HG03135 (cell line): Measurements from ENCODE around the gene NFIB.

ENCODE experiments used
- ATAC-seq: cut with Tn5 transposase; IDR thresholded peaks from one replicate; pipeline ENCODE4 v1.9.1; 2021; ENCODE audit warnings: mild to moderate bottlenecking, moderate library complexity; ENCODE audit not compliant: unreplicated experiment

NFIB gene

GRCh38 chr9:14218253-14218652 lies 95.7 kb downstream of the NFIB start:
- no peak for ATAC-seq

GRCh38 chr9:14216612-14217194 lies 97.2 kb downstream of the NFIB start:
- no peak for ATAC-seq

DNA sequence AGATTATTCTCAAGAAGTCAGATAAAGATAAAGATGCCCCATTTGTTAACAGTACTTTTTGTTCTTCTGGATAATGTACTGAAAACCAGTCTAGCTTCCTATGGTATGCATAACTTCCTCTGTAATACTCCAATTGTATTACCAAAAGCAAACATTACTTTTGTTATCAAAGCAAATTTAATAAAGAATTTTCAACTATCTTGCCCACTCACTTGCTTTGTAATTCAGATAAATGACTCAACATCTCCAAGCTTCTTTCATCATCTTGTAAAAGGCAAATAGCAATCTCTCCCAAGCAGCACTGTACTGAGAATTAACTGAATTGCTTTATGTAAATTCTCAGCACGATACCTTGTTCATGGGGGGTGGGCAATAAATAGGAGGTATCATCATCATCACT lies 98.3 kb downstream of the NFIB start:
- ATAC-seq: no peak

GRCh38 chr9:14214693-14215092 lies 99.2 kb downstream of the NFIB start:
- no peak for ATAC-seq

- no peak for ATAC-seq
These were observed 99.8 kb downstream of the NFIB start for GRCh38 chr9:14214065-14214684.

DNA sequence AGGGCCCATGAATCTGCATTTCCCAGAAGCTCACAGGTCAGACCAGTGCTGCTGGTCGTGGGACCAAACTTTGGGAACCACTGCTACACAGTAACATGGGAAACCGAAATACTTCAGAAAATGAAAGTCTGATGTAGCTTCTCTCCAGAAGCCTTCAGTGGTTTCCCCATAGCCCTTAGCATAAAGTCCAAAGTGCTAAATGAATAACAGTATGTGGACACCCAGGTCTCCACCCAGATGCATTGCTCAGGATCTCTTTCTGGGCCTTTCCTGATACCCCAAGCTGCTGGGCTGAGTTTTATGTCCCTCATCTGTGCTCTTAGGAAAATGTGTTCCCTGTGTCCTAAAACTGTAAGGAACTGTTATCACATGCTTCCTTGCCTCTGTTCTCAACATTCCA lies 100.4 kb downstream of the NFIB start:
- ATAC-seq: no peak

- ATAC-seq: no peak
These were observed 101.1 kb downstream of the NFIB start for GRCh38 chr9:14212697-14213420.

DNA sequence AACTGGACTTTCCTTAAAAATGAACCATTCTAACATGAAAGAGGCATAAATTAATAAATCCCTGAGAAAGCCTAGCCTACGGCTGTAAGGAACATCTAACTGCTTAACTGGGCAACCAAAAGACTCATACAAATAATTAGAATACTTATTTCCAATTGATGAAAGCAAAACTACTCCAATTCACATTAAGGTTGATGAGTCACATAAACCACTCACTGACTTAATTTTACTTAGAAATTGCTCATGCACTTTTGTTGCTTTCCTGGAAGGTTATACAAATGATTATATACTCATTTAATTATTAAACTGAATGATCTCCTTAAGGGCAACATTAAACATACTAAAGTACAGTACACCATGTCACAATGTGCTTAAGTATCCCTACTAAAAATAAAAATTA lies 101.9 kb downstream of the NFIB start:
- ATAC-seq: no peak

GRCh38 chr9:14211564-14211963 lies 102.4 kb downstream of the NFIB start:
- no peak for ATAC-seq

- ATAC-seq: no peak
These were observed 103.5 kb downstream of the NFIB start for GRCh38 chr9:14210428-14210827.

- no peak for ATAC-seq
These were observed 104.3 kb downstream of the NFIB start for GRCh38 chr9:14209399-14210345.

- ATAC-seq: no peak
These were observed 106.5 kb downstream of the NFIB start for GRCh38 chr9:14207352-14207995.

DNA sequence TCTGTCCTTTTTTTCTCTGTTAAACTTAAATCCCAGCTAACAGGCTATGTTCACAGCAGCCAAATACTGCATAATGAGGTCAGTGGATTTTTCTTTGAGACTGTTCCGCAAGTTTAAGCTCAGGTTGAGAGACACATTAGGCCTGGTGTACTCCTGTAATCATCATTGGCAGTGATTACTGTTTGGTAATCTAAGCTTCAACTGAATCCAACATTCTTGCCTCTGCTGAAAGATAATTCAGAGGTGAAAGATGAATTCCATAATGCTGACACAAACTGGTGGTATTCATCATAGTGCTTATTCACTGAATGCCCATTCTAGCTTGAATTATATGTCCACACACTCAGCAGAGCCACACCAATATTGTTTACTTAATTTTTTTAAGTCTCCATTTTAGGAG lies 108.5 kb downstream of the NFIB start:
- ATAC-seq: no peak

DNA sequence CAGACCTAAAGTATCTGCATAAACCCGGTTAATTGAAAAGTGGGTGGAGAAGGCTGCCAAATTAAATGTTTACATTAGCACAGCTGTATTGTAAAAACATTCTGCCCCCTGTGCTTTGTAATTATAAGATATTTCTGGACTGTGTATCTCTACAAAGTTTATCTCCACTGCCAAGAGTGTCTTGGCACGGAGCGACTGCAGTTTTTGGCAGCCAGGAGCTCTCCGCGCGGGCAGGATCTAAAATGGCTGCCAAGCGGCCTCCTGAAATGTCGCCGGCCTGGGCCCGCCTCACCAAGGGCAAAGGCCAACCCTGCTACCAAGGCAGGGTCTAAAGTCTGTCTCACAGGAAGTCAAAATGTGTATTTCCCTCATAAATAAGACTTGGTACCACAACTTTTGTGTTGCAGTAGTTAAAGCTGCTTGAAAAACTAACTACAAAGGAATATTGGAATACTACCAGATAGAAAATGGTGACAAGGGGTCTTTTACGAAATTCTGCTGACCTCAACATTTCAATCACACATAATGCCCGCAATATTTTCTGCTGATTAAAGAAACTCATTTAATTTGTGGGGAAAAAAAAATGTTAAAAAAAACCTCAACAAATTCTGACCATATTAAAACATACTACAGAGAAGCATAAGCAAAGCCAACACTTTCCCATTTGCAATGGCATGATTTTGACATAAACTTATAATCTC lies 110.4 kb downstream of the NFIB start:
- no peak for ATAC-seq

DNA sequence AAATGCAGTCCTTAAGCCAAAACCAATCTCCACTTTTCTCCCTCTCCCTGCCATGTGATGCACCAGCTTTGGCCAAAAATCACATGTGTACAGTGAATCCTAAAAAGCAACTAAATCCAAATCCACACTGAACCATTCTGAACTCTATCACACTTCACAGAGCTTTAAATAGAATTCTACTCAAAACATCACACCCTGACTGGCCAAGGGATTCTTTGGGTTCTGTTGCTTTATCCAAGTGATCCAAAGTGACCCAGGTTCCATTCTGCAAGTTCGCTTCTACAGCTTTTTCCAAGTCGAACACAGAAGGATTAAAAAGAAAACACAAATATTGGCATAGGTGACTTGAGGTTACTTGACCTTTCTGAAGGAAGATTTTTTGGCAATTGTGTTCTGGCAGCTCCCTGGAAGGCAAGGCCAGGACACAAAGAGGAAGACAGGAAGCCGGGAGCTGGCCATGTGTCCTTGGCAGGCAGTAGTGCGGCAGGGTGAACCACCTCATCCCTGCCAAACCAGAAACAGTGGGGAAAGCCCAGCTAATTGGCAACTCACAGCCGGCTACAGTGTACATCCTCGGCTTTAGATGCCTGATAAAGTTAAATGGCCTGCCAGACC lies 115.0 kb downstream of the NFIB start:
- ATAC-seq: no peak

- no peak for ATAC-seq
These were observed 115.7 kb downstream of the NFIB start for GRCh38 chr9:14198047-14198840.

DNA sequence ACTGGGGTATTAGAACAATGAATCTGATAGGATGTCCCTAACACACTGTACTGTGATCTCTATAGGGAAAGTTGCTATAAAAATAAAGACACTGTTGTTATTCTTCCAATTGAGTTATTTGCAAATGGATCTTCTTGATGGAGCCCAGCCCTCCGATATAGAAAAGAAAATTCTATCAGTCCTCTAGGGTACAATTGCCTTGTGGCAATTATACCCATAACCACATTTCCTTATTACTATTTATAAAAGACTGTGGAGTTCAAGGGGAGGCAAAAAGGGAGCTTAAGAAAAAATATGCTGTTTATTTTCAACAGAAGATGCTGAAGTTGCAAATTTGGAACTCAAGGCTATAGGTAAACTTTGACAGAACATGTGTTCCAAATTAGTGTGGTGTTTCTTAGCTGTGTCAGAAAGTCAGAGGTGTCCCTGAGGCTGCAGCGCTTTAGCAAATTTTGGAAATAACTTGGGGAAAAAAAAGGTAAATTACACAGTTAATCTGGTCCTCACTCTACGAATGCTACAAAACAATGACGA lies 116.5 kb downstream of the NFIB start:
- no peak for ATAC-seq

DNA sequence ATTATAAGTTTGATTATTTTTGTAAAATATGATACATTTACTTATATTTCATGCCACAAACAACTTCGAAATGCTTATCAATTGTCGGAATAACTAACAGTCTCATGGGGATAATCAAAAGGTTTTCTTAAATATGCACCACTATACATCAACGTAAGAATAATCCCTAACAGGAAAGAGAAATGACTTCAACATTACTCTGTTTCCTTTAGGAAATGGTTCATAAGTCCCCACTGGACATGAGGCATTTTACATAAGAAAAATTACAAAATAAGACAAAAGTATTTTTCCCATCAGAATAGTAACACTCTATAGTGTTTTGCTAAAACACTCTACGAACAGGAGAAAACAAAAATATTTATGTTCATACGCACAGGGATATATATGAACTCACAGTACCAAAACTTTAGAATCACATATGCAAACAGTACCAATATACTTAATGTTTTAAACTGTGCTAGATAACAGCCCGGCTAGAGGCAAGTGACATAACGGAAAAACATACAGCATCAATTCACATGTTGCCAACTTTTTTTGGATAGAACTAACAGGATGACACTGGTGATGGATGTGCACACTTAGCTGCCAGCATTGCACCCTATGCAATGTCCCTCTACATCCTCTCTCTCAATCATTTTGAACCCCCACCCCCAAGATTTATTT lies 120.5 kb downstream of the NFIB start:
- no peak for ATAC-seq
